ENCODE measurements around the gene MAPK8IP1.

MAPK8IP1 gene

DNA sequence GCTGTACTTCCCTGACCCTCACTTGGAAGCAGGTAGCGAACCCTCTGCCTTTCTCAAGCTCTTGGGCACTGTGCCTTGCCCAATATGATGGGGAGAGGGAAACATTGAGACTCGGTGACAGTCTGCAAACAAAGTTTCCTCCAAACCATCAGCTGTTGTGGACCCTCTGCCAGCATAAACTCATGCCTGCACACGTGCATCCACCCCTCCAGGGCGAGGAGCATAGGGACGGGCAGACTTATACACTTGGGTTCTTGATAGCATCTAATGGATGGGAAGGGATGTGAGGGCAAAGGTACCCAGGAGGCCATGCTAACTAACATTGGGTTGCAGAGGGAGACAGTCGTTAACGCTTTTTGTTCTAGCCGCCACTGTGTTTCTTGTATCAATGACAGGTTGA, 8.2 kb upstream of the MAPK8IP1 start:
- Mint-ChIP-seq H3K4me3 (no peak overlapping the region), H3K9me3 (no peaks in the 10 kb centered on the region), H3K36me3 (ENCODE audit: low read depth) (peaks cover 38% of the 10 kb centered on the region), H3K4me1 (peaks cover 7% of the 10 kb centered on the region), H3K27me3 (ENCODE audit: low read depth, poor library complexity) (no peaks in the 10 kb centered on the region), H3K27ac (no peak overlapping the region)
- no peak for TF ChIP-seq CTCF (IDR thresholded peaks at IDR 0.05)
- DNase-seq, result no peak

DNA sequence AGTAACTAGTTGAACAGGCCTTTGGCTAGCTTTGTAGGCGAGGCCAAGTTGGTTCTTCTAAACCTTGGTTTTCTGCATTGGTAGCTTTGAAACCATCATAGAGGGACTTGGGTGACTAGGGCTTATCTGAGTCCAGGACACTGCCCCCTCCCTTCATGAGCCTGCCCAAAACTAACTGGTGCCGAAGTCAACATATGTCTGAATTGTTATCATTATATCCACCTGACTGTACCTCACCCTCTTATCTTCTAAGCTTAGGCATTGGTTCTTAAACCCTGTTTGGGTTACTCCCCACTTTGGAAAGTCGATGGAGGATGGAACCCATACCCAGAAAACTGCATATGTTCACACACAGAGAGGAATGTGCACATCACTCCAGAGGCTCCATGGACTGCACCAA, 7.6 kb upstream of the MAPK8IP1 start:
- no peak for DNase-seq
- peaks cover 38% of the 10 kb centered on the region for H3K36me3 Mint-ChIP-seq (ENCODE audit: low read depth)
- H3K4me1 Mint-ChIP-seq, result peaks cover 7% of the 10 kb centered on the region
- TF ChIP-seq CTCF (IDR thresholded peaks at IDR 0.05), result no peak
- H3K9me3 Mint-ChIP-seq, result no peaks in the 10 kb centered on the region
- H3K27ac Mint-ChIP-seq, result no peak overlapping the region
- no peak overlapping the region for H3K4me3 Mint-ChIP-seq
- H3K27me3 Mint-ChIP-seq (ENCODE audit: low read depth, poor library complexity), result no peaks in the 10 kb centered on the region

- Mint-ChIP-seq H3K27me3 (ENCODE audit: low read depth, poor library complexity) (peaks cover 11% of the 10 kb centered on the region), H3K4me3 (no peak overlapping the region), H3K4me1 (peaks cover 8% of the 10 kb centered on the region), H3K27ac (no peak overlapping the region), H3K9me3 (no peaks in the 10 kb centered on the region), H3K36me3 (ENCODE audit: low read depth) (peaks cover 33% of the 10 kb centered on the region)
- no peak for TF ChIP-seq CTCF (IDR thresholded peaks at IDR 0.05)
- DNase-seq, result no peak
Measured at GRCh38 chr11:45879803-45880686, 5.4 kb upstream of the MAPK8IP1 start.

DNA sequence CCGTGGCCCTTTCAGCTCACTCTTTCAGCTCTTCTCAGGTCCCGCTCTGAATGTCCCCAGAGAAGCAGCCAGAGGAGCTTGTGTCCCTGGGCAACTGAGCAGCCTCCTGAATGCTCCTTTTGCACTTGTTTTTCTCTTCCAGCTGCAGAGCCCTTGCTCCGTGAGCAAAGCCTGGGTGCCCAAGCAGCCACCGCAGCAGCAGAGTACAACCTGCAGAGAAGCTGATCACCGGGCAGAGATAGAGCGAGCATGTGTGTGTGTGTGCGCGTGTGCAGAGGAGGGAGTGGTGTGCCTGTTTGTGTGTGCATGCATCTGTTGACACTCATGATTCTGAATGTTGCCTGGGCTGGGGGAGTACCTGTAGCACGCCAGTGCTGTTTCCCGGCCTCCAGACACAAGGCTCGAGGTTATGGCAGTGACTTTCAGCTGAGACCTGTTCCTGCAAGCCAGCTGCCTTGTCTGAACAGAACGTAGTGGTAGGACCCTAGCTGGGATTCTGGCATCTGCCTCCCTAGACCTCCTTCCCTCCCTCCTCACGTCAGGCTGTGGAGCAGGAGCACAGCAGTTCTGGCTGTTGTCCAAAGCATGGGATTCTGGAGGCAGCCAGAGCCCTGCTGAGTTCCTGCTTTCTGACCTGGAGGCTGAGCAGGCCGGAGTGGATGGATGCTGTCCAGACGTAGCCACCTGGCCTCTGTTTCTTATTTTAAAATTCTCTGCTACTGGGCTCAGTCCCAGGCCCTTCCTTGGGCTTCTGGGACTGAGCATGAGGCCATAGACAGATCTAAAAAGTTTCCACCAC, 4.5 kb upstream of the MAPK8IP1 start:
- Mint-ChIP-seq H3K4me1 (peaks cover 12% of the 10 kb centered on the region), H3K27ac (no peak overlapping the region), H3K4me3 (no peak overlapping the region), H3K9me3 (no peaks in the 10 kb centered on the region), H3K36me3 (ENCODE audit: low read depth) (peaks cover 29% of the 10 kb centered on the region), H3K27me3 (ENCODE audit: low read depth, poor library complexity) (peaks cover 16% of the 10 kb centered on the region)
- no peak for DNase-seq
- TF ChIP-seq CTCF (IDR thresholded peaks at IDR 0.05), result no peak

DNA sequence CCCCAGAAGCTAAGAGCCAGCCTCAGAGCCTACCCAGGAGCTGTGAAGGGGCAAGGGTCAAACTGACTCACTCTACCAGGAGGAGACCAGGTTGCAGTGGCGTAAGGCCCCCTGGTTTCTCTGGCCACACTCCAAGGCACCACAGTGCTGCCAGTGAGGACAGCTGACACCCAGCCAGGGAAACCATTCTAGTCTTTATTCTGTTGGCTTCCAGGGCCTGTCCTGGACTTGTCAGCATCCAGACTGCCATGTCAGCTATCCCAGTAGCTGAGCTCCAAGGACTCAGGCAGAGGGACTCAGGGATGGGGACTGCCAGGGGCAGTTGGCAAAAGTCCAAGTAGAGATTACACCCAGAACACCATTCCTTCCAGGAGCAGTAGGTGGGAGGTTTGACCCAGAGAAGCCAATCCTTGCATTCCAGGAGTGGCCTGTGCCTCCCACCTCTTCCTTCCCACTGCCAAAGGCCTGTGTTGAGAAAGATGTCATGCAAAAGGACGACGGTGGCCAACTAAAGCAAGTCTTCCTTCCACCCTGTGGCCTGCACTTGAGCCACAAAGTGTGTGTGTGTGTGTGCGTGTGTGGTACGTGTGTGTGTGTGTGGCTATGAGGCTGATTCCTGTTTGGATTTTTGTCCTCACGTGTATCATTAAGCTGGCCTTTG, 3.6 kb upstream of the MAPK8IP1 start:
- Mint-ChIP-seq H3K9me3 (no peaks in the 10 kb centered on the region), H3K27ac (no peak overlapping the region), H3K36me3 (ENCODE audit: low read depth) (peaks cover 23% of the 10 kb centered on the region), H3K27me3 (ENCODE audit: low read depth, poor library complexity) (peaks cover 25% of the 10 kb centered on the region), H3K4me1 (peaks cover 12% of the 10 kb centered on the region), H3K4me3 (no peak overlapping the region)
- TF ChIP-seq CTCF (IDR thresholded peaks at IDR 0.05), result no peak
- DNase-seq, result no peak

Data from nephron progenitor cell (in vitro differentiated cells).